Stimulated activated CD8-positive, alpha-beta memory T cell treated with anti-CD3 and anti-CD28 coated beads, Interleukin-2, amount 100 ng/mL, for 1 hour (primary cell): Measurements from ENCODE around the gene ZNF619.
"Not testable (repeated sequence)": the region's sequence is repeated elsewhere in the genome, so short reads cannot be mapped to it uniquely, and the experiment has no call there.

ENCODE experiments used
- DNase-seq, 2 donors: peaks; one replicate each; pipeline ENCODE4 v3.0.0-alpha.2; 2020; ENCODE audit warnings: low read depth in 2 of 2

Gene ZNF619

GRCh38 chr3:40476478-40477470, at the start of gene ZNF619:
TSS of gene ZNF619 (plus strand) at chr3:40477122. CDS start at chr3:40477980, 858 bp downstream.
- DNase-seq = peak; percentile 31 to 35

DNA sequence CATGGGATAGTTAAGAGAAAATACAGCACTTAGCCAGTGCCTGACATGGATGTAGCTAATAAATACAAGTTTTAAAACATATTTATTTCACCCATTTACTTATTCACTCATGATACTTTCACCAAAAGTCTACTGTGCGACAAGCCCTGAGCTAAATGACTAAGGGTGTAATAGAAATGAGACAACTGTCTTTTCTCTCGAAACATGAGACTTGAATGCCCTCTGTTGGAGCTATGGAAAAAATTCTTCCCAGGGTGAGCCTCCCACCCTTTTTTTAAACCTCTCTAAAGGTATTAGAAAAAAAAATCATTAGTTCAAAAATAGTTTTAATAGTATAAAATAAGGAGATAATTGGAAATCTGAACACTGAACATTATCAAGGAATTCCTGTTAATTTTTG, 44.1 kb upstream of the ZNF619 start:
- DNase-seq = no peak

DNA sequence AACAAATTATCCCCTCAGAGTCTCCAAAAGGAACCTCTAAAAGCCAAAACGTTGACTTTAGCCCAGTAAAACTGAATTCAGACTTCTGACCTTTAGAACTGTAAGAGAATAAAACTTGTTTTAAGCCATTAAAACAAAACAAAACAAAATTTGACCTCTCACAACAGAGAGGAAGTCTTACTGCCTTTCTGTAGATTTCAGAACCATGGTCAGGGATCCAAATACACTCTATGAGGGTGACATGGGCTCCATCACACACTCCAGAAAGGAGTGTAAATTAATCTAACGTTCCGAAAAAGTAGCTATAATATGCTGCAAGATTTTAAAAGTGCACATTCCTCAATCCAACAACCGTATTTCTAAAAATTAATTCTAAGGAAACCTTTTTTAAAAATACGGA, 39.0 kb upstream of the ZNF619 start:
- DNase-seq = no peak

DNA sequence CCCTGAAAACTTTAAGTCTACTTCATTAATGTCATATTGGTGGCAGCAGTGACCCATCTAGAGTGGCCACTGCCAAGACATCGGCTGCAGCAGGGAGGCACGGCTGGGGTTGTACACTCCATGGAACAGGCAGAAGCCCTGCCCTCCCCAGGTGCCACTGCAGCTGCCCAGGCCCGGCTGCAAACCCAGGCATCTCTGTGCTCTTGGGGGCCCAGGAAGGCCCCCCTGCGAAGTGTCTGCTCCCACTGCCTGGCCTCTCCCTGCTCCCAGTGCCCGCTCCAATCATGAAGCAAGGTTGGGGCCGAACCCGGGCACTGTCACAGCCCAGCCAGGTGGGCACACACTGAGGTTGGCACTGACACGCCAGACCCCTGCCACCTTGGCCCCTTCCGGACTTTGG, 31.9 kb upstream of the ZNF619 start:
- DNase-seq = no peak

- no peak for DNase-seq
These were observed 31.0 kb upstream of the ZNF619 start for GRCh38 chr3:40445880-40446279.

GRCh38 chr3:40450438-40450837, 26.5 kb upstream of the ZNF619 start:
- DNase-seq = no peak

GRCh38 chr3:40451551-40451950, 25.4 kb upstream of the ZNF619 start:
- DNase-seq = no peak

GRCh38 chr3:40452057-40452456, 24.9 kb upstream of the ZNF619 start:
- no peak for DNase-seq

- DNase-seq = no peak
These were observed 24.4 kb upstream of the ZNF619 start for GRCh38 chr3:40452562-40452875.

DNA sequence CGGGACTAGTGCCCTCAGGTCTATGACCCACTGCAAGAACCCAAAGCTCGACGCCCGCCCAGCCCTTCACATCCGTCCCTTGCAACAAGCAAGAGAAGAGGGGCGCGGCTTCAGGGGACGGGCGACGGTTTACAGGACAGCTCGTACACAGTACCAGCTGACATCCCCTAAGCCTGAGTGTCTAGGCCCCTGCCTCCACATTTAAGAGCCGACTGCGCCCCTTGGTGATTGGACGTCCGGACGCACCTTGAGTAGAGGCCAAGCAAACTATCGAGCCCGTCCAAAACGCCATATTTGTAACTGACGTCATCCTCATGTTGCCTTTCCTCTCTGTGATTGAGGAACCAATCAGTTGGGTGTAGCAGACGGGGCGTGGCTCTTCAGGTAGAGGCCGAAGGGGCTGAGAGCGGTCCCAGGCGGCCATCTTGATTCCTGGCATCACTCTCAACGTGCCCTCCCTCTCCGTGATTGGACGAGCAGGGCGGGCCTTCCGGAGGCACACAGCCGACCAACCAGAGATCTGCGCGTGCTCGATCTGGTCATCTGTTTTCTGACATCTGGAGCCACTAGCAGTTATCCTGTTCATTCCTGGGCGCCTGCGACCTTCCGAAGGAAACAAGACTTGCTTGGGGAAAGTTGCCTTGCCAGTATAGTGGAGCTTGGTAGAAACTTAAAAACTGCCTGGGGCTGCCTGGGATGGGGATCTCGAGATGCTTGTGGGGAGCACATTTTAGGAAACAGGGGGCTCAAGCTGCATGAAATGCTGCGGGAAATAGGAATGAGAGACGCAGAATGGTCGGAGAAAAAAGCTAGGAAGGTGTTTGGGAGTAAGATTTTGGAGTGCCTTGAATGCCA, 23.8 kb upstream of the ZNF619 start:
- peak; percentile 89 to 91 for DNase-seq

DNA sequence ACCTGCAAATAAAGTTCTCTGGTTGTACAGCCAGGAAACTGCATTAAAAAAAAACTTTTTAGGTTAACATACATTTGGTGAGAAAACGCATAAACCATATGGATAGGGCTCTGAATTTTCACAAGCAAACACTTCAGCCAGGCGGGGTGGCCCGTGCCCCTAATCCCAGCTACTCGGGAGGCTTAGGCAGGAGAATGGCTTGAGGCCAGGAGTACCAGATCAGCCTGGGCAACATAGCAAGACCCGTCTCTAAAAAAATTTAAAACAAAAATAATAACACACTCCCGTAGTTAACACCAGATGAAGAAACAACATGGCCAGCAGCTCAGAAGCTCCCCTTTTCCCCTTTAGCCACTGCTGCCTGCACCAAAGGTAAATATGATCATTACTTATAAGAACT, 23.0 kb upstream of the ZNF619 start:
- DNase-seq = no peak

DNA sequence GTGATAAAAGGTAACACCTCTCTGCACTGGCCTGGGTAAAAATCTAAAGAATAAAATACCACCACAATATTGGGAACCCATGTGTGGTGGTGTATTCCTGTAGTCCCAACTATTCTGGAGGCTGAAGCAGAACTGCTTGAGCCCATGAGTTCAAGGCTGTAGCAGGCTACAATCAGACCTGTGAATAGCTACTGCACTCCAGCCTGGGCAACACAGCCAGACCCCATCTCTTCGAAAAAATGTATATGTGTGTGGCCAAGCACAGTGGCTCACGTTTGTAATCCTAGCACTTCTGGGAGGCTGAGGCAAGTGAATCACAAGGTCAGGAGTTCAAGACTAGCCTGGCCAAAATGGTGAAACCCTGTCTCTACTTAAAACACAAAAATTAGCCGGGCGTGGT, 21.6 kb upstream of the ZNF619 start:
- no peak for DNase-seq

DNA sequence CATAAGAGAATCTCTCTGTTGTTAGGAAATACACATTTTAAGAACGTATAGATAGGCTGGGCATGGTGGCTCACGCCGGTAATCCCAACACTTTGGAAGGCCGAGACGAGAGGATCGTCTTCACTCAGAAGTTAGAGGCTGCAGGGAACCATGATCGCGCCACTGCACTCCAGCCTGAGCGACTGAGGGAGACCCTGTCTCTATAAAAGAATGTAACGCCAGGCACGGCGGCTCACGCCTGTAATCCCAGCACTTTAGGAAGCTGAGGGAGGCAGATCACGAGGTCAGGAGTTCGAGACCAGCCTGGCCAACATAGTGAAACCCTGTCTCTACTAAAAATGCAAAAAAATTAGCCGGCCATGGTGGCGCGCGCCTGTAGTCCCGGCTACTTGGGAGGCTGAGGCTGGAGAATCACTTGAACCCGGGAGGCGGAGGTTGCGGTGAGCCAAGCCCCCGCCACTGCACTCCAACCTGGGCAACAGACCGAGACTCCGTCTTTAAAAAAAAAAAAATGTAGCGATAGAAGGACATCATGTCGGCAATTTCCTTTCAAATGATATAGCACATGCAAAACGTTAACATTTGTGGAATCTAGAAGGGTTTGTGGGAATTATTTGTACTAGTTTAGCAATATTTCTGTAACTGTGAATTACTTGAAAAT, 20.5 kb upstream of the ZNF619 start:
- no peak for DNase-seq

DNA sequence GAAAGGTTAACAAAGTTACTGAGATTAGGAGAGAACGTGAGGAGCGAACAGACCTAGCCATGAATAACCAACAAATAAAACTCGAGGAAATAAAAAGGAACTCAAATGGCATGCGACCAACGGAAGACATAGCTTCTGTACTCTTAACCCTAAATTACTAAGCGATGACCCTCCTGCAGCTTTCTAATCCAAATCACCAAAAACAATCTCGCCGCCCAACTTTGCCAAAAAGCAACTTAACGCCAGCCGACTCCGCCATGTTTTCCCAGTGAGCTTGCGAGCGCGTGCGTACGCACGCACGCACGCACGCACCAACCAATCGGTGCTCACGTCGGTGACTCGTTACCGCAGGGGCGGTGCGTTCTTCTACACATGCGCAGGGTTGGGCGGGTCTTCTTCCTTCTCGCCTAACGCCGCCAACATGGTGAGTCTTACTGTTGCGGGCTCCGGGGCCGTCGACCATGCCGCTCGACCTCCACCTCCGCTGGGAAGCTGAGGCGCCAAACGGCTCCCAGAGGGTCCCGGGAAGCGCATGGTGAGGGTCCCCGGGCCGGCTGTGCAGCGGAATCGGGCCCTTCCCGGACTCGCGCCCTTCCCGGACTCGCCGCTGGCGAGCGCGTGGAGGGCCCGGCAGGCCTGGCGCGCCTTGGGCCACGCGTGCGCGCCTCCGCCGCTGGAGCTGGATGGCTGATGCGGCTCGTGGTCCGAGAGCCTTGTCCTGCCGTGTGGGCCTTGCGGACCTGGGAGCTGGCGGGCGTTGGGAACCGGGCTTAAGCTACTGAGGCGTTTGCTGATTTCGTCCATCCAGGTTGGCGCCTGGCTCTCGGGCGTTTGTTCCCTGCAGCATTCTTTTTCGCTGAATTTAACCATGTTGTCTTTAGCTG, 19.7 kb upstream of the ZNF619 start, which contains the start of gene RPL14:
TSS of gene RPL14 (plus strand) at position 400 of the 884 bp plus-strand sequence. CDS start at position 533, 133 bp downstream.
- DNase-seq = peak; percentile 85 to 92

DNA sequence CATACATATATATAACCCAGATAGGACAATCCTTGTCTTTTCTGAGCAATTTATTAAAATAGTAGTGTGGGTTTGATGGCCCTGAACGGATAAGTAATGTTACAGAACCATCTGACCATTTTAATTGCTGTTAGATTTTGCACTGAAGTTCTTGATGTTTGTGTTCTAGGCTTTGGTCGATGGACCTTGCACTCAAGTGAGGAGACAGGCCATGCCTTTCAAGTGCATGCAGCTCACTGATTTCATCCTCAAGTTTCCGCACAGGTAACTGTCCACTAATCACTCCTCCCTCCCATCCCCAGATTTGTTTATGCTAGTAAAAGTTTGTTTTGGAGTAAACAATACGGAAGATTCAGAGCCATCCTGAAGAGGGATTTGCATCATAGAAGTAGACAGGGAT, 18.4 kb upstream of the ZNF619 start:
- DNase-seq = no peak

DNA sequence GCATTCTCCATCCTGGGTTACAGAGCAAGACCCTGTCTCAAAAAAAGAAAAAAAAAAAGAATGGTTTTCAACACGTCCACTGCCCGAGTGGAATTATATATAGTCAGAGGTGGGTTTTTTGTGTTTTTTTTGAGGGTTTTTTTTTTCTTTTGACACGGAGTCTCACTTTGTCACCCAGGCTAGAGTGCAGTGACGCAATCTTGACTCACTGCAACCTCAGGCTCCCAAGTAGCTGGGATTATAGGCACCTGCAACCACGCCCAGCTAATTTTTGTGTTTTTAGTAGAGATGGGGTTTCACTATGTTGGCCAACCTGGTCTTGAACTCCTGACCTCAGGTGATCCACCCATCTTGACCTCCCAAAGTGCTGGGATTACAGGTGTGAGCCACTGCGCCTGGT, 16.4 kb upstream of the ZNF619 start:
- DNase-seq = not testable (repeated sequence)

GRCh38 chr3:40461161-40461560, 15.8 kb upstream of the ZNF619 start:
- DNase-seq = no peak

GRCh38 chr3:40462838-40463237, 14.1 kb upstream of the ZNF619 start:
- not testable (repeated sequence) for DNase-seq

GRCh38 chr3:40463579-40463978, 13.3 kb upstream of the ZNF619 start:
- DNase-seq = no peak

DNA sequence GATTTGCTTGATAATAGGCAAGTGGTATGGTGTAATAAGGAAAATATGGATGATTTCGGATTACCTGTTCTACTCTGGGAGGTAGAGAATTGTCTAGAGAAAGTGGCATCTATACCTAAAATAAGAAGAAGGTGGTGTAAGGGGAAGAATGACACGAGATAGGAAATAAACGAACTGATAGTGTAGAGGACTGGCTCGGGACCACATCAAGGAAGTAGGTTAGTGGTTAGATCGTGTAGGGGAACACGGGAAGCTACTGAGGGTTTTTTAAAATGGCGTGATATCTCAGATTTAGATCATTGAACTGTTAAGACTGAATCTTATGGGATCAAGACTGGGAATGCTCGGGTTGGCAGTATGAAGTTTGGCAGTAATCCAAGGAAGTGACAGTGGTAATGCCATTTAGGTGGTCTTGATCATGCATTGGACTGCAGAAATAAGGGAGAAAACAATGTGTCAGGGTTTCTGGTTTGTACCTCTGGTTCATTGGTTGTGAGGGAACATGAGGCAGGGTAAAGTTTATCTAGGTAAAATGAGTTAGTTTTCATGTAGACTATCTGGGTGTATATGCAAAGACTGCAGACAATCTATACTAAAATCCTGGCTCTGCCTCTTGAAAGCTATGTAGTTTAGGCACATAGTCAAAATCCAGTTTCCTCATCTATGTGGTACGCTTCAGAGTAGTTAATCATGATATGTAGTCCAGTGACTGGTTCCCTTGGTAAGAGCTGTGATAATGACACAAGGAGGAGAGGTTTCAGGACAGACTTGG, 12.4 kb upstream of the ZNF619 start:
- no peak for DNase-seq
